ENCODE data around the gene ERBB4.

Gene ERBB4

DNA sequence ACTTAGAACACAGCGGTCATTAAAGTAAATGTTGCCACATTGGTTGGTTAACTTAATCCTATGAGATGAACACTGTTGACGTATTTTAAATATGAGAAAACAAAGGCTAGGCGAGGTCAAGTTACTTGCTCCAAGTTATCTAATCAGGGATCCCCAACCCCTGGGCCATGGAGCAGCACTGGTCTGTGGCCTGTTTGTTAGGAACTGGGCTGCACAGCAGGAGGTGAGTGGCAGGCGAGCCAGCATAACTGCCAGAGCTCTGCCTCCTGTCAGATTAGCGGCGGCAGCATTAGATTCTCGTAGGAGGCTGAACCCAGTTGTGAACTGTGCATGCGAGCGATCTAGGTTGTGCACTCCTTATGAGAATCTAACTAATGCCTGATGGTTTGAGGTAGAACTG lies 1103.3 kb downstream of the ERBB4 start:
- no peak for DNase-seq (ENCODE audit: low spot score)
- FAIRE-seq, result no peak

DNA sequence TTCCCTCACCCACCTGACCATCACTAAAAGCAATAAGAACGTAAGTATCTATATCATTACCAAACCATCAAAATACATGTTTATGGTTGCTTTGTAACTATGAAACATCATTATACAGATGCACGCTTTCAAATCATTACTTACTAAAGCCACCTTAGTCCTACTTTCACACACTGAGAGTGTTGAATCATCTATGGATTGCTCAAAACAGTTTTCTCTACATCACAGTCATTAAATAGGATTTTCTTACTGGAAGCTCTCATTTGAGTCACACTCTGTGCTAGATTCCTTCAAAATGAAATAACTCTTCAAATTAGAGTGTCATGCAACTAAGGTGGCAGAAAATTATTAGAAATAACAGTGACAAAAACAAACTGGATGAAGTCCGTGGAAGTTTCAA lies 1103.8 kb downstream of the ERBB4 start:
- DNase-seq (ENCODE audit: low spot score) (no peak), FAIRE-seq (no peak)

DNA sequence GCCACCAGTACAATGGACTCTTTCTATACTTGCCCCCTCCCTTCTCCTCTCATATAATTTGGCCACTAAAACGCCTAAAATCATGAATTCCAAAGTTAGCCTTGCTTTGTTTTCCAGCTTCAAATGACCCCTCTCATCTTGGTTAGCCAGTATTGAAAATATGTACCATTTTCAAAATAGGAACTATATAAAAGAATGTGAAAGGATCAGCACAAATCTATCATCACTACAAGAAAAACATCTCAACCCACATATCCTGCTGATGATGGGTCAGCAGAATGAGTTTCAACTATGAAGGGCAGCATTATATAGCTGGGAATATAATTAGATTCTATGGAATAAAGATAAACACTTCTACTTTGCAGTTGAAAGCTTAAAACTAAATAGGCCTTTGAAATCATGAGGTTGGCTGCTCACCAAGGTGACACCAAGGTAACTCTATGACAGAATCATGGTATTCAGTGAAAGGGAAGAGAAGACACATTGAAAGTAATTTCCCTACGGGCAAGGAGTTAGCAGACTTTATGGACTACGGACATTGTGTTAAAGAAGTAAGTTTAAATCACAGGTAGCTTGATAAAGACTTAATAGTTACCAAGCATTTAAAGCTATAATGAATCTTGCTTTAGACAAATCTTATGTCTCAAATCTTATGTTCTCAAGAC lies 1109.2 kb downstream of the ERBB4 start:
- FAIRE-seq (no peak), DNase-seq (ENCODE audit: low spot score) (no peak)

DNA sequence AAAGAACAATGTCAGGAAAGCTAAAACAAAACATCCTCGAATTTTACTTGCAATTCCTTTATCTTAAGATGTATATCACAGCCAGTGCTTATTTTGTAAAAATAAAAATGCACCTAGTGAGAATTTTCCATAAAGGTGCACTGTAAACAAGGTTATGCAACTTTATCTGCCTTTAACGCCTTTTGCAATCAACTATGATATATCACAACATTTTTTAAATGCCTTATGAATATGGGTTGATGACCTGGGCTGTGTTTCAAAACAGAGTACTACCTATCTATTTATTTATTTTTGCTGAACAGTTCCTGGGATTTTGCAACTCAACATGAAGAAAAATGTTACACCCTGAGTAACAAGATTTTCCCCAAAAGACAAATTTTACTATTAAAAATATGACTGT lies 1112.4 kb downstream of the ERBB4 start:
- FAIRE-seq, result no peak
- DNase-seq (ENCODE audit: low spot score), result no peak

DNA sequence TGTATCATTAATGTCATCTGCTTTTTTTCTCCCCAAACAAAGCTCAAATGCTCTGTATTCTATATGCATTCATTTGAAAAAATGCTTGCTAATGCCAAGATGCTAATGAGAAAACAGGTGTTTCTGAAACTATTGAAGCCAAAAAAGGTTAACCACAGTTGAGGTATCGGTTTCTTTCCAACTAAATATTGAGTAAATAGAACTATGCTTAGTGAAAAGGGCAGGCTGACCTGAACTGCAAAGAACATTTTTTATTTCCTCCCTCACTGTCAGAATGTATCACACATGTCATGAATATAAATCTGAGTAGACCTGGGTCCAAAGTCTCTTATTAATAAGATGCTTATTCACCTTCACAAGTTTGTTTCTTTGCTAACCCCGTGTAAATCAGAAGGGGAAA lies 1115.6 kb downstream of the ERBB4 start:
- DNase-seq (ENCODE audit: low spot score), result no peak
- FAIRE-seq, result no peak

DNA sequence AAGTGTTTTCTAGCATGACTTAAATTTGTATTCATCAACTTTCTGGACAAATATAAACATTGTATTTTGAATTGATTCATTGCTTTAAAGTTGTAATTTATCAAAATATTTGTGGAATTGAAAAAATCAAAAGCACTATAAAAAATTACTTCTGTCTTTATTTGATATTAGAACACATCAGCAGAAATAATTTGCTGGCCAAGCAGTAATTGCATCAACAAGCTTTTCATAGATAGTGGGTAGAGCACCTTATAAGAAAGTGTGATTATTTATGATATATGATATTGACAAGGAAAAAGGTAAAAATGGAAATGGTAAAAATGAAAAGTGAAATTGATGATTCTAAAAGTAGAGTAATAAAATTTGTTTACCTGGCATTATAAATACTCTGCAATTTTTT lies 1121.1 kb downstream of the ERBB4 start:
- FAIRE-seq (no peak), DNase-seq (ENCODE audit: low spot score) (no peak)

DNA sequence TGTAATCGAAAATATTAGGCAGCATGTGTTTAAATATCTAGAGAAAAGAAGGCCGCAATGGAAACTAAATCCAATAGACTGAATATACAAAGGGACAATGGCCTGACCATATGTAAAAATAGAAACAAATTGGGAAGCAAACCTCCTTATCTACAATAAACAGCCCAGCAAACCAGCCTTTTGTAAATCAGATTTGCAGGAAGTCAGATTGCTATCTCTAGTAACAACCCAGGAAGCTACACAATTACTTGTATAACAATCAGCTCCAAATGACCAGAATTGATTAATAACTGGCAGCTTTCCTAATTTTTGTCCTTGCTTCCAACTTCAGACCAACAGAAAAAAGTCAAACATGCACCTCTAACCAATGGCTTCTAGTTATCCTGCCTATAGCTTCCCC lies 1122.2 kb downstream of the ERBB4 start:
- no peak for FAIRE-seq

DNA sequence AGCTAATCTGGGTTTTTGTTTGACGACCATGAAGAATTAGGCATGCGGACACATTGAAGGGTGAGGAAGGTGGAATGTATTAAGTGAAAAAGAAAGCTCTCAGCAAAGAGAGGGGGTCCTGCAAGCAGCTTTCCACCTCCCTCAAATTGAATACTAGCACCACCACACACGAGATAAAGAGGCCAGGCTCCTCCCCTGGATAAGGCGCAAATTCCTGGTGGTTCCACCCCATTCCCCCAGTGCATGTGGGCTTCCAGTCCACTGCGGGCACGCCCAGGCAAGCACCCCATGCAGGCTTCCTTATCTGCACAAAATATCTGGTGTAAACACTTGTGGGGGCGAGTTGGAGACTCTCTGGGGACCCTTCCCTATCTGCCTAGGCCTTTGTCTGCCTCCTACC lies 1124.9 kb downstream of the ERBB4 start:
- FAIRE-seq (no peak), DNase-seq (ENCODE audit: low spot score) (no peak)

More for the DNA sequence above, 1122.2 kb downstream of the ERBB4 start:
- no peak for DNase-seq (ENCODE audit: low spot score)

DNA sequence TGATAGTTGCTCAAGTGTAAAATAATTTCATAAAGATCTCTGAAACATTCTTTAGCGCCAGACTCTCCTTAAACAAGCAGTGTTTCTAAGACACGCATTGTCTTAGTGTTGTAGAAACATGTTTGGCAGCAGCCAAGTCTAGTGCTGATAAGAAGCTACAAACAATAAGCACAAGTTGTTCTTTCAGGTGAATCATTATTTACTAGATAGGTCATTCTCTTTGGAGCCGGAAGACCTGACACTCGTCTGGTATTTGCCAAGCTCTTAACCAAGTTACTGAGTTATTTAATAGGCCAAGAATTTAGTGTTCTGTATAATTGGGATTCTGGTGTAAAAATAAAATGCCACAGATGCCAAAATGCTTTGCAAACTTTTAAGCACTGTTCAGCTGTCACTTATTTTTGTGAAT lies 1130.1 kb downstream of the ERBB4 start:
- DNase-seq (ENCODE audit: low spot score), result no peak
- no peak for FAIRE-seq

DNA sequence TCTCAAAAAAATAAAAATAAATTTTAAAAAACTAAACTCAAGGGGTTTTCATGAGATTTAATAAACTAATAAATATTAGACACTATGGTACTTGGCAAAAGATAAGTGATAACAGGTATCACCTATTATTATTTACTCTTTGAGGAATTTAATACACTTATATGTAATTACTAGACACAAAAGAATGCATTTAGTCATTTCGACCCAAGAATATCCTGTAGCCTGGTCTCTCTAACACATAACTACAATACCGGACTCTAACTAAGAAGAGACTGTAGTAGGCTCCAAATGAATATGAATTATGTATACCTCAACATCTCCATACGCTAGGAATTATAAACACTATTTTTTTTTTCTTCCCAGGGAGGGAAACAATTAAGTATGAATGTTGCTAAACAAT lies 1131.5 kb downstream of the ERBB4 start:
- DNase-seq (ENCODE audit: low spot score) (no peak), FAIRE-seq (no peak)

DNA sequence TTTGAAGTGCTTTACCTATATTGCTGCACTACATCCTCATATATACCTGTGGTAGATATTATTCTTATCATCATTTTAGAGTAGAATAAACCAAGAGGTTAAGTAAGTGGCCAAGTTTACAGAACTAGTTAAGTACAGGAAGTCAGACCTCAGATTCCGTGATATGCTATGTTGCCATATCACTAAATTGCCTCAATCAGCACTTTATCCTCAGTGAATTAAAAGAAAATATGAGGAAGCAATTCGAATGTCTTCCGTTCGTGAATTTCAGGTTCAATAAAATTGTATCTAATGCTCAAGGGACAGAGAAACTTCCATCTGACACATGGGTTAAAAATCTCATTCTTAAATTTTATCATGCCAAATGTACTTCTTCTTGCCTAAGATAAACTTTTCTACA lies 1133.6 kb downstream of the ERBB4 start:
- no peak for DNase-seq (ENCODE audit: low spot score)
- no peak for FAIRE-seq

DNA sequence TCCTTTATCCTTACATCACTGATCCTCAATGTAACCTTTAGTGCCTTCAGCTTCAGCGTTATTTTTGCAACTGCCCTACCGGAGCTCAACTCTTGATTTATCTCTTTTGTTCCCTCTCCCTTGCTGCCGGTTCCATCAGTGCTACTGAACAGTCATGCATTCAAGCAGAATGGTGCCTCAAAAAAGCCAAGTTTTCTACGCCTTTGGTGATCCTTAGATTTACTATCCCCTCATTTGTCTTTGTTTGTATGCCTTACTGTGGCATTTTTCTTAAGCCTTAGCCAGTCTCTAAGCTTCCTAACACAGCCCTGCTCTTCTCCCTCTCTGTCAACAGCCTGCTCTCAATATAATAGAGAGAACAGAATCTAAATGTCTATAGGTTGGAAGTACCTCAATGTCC lies 1134.5 kb downstream of the ERBB4 start:
- FAIRE-seq (no peak), DNase-seq (ENCODE audit: low spot score) (no peak)

DNA sequence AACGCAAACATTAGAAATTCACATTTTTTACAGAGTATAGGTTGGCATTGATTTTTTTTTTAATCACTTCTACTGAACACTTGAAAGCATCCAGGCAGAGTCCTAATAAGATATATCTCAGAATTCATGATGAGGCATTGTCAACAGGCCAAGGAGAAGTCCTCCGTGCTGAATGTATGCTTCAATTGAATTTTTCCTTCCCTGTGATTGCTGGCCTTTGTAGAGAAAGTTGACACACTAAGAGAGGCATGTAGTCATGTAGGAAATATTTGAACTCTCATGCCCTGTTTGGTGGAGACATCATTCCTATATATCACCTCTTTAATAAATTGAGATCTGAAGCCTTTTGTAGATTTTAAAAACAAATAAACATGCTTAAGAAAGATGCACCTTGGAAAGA lies 1137.3 kb downstream of the ERBB4 start:
- no peak for FAIRE-seq
- no peak for DNase-seq (ENCODE audit: low spot score)

DNA sequence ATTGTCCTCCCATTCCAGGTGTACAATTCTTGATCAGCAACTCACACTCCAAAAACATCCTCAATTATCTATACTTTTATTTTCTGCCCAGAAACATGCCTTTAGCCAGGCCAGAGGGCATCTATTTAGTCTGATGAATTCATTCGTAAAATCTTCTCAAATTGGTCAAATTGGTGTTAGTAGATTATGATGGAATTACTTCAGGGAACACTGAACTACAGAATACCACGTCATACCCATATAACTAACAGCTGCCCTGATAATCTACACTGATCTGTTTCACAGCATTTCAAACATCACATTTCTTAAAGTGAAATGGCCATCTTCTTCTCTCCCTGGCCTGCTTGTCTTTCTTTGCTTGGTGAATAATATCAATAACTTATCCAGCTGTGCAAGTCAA lies 1140.8 kb downstream of the ERBB4 start:
- DNase-seq (ENCODE audit: low spot score) (no peak), FAIRE-seq (no peak)

DNA sequence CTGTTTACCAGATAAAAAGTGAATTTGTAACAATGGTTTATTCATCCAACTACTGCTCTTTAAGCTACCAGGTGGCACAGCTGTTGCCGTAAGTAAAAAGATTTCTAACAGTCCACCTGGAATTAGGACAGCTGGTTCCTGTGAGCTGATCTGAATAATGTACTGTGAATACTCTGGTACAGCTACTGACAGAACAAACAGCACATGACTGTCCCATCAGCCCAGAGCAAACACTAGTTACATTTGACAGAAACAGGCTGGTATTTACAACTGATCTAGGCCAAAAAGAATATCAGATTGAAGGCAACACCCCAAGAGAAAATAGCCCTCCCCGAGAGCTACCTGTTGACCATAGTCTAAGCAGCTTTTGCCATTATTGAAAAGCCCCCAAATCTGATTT lies 1141.8 kb downstream of the ERBB4 start:
- DNase-seq (ENCODE audit: low spot score) (no peak), FAIRE-seq (no peak)

DNA sequence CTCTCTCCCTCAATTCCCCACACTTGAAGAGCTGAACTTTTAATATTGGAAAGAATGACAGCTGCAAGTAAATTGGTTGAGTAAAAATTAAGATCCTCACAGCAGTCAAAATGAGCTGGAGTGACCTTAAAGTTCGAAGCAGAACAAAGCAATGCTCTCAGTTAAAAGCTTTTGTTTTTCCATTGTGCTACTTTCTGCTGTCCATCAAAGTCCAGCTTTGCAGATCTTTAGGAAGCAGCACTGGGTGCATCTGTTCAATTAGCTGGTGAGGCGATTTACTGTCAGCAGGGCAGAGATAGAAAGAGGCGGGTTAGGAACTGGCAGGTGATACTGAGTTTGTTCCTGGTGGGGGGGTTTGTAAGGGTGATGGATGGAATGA lies 1147.4 kb downstream of the ERBB4 start:
- FAIRE-seq, result no peak
- no peak for DNase-seq (ENCODE audit: low spot score)

DNA sequence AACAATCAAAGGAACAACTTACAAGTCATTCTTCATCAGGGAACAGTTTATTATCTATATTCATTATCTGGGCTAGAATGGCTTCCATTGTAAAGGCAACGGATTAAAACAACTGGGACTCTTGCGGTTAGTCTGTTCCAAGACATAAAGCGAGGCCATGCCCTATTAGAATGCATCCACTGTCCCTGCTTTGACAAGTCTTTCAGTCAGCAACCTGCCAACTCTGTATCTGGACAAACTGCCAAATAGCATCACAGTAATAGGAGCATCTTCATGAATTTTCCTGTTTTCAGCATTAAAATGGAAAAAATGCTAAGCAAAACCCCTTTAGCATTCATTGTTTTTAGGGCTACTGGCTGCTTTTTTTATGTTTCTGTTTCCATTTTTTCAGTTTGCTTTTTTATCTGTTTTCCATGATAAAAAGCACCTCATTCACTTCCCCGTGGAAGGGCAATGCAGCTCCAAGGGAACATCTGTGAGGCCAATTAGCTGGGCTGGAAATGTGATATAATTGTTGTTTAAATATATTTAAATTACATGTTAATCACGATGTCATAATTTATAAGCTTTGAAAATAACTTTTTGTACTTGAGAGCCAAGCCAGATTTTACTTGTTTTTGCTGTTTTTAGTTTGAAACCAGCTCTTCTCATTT lies 1147.9 kb downstream of the ERBB4 start:
- DNase-seq (ENCODE audit: low spot score) (no peak), FAIRE-seq (no peak)

DNA sequence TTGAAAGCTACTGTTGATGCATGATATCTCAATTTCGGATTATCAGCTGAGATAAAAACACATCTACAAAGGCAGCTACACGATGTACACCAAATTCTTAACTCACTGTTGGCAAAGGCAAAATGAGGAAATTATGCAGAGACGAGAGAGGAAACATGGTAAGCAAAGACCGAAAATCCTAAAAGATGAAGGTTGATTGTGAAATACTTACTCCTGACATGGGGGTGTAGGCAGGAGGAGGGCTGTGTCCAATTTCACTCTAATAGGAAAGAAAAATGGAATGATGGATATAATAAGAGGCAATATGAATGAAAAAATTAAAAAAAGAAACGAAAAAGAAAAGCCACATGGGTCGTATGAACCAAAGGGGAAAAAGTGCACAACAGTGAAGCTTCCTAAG lies 1150.9 kb downstream of the ERBB4 start:
- FAIRE-seq (no peak), DNase-seq (ENCODE audit: low spot score) (no peak)

DNA sequence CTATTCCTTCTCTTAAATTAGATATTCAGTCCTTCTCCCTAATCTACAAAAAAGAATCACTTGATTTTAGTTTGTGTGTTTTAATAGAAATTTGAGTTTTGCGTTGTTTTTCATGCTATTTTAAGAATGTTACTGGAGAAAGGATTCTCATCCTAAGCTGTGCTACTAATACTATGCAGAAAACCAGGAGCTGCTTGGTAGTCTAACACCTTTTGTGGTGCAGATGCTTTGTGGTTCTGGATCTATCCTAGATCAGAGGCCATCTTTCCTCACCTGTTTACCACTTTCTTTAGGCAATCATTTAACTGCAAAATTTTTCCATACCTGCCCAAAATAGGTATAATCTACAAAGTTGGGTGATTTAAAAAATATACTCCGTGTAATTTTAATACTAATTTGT lies 1158.6 kb downstream of the ERBB4 start:
- no peak for DNase-seq (ENCODE audit: low spot score)
- FAIRE-seq, result no peak

DNA sequence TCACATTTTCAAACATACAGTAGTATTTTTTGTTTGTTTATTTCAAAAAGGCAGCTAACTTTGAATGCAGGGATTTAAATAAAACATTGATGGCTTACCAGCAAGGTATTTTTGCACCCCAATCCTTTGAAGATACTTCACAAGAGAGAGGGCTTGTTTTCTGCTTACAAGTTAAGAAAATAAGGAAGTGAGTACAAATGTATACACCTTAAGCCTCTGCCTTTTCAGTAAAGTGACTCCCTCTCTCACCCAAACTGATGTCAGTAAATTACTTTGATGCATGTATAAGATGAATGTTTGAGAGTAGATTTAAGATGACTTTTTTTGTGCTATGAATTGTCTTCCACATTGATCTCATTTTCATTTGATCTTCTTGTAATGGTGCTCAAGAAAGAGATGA lies 1162.2 kb downstream of the ERBB4 start:
- FAIRE-seq, result no peak
- no peak for DNase-seq (ENCODE audit: low spot score)

DNA sequence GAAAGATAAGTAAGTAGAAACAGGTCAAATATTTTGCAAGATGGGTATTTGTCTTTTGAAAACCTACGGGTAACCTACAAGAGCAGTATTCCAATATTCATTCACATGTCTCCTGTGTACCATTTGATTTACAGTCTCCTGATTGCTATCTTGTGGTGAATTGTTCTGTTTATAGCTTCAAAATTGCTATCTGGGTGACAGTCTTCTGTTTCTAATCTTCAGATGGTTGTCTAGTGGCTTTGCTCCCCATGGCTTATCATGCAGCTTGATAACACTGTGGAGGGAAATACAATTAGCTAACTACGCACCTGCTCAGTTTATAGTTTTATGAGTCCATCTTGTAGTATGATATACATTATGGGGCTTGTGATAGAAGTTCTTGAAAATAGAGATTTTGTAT lies 1165.4 kb downstream of the ERBB4 start:
- DNase-seq (ENCODE audit: low spot score) (no peak), FAIRE-seq (no peak)

DNA sequence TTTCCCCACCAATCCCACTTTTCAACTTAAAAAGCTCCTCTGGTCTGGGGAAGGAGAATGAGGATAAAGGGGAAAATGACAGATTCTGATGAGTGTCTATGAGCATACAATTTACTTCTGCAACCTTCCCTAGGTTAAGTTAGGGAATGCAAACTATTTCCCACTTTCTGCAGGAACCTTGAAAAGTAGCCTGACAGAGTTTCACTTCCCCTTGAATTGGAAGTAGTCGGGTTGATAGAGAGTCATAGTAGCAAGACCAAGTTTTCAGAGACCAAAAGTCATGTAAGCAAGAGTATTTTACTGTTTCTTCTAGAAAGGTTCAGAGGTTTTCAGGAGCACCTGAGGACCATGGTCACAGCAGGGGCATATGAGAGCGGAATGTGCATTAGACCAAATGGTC lies 1167.1 kb downstream of the ERBB4 start:
- FAIRE-seq (no peak), DNase-seq (ENCODE audit: low spot score) (no peak)

DNA sequence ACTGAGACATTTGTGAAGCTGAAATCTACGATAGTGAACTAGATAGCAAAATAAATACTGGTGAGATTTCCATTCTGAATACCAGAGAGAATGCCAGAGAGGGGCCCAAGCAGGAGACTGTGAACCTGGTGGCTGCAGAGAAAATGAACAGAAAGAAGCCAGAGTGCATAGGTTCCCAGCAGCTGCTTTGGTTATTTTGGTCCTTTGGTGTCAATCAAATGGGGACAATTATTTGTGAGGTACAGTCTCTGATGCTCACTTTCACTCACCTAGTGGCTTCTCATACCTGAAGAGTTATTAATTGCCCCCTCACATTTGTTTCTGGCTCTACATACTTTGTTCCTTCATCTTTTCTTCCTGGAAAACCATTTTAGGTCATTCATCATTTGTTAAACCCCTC lies 1170.1 kb downstream of the ERBB4 start:
- FAIRE-seq (no peak), DNase-seq (ENCODE audit: low spot score) (no peak)

DNA sequence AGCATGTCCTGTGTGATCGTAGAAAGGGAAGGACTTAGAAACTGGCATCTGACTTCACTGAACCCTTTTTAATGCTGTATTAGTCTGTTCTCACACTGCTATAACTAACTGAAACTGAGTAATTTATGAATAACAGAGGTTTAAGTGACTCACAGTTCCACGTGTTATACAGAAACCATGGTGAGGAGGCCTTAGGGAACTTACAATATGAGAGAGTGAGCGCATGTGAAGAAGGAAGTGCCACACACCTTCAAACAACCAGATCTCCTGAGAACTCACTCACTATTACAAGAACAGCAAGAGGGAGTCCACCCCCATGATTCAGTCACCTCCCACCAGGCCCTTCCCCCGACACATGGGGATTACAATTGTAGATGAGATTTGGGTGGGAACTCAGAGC lies 1170.9 kb downstream of the ERBB4 start:
- no peak for FAIRE-seq
- peak; percentile 18 for DNase-seq (ENCODE audit: low spot score)
